G401 (cell line): Measurements from ENCODE around the gene COL27A1. TPM values are rescaled to one million over a fixed set of nuclear protein-coding genes. Genes with fewer than 3 reads are reported as not detected.
"Not testable (repeated sequence)": the region's sequence is repeated elsewhere in the genome, so short reads cannot be mapped to it uniquely, and the experiment has no call there.

ENCODE experiments used
- DNase-seq: peaks from one replicate; pipeline ENCODE4 v3.0.0-alpha.2; 2015; ENCODE audit warnings: low spot score
- in situ Hi-C: cut with HindIII; loops from 2 replicates; pipeline ENCODE4 v1.10.0; 2016; ENCODE audit warnings: low sequenced_read_pairs, mixed read lengths
- total RNA-seq: library from RNA; depleted of rRNA; stranded (reverse); fragments of >200 nt; shearing (Covaris generic); gene quantifications from 2 replicates; pipeline ENCODE4 v1.2.3, GENCODE V29; 2014

COL27A1 gene
- total RNA-seq, 1 experiment from 2014 or later: 2.8 TPM

DNA sequence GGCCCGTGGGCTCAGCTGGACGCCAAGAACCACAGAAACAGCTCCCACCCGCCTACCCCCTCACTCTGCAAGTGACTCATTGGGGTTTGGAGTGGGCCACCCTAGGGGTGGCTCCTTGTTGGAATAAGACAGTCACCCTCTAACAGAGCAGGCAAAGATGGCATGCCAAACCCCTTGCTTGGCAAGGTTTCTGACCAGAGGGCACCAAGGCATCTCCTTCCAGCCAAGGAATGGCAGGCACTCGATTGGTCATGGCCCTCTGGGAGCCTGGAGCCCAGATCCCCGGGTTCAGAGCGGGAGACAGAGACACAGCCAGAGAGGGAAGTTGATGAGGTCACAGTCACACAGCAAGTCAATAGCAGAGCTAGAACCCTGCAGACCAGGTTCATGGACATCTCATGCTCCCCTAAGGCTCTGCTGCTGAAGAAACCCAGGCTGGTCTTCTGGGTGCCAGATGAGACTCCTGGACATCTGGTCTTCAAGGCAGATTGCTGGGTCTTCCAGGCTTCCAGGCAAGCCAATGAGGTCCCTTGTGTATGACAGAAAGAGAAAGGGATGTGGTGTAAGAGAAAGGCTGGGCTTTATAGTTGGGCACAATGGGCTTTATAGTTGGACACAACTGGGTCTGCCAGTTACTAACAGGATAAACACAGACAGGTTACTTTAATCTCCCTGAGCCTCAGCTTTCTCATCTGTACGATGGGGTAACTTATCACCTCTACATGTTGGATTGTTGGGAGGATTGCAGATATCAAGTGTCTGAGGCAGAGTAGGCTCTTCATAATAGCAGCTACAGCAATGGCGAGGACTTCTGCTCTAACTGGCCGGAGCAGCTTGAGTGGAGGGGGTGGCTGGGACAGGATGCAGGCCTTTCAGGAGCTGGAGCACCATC lies 33.0 kb upstream of the COL27A1 start:
- in situ Hi-C loops: no loop called here
- no peak for DNase-seq

GRCh38 chr9:114123031-114123977 lies 32.0 kb upstream of the COL27A1 start:
- no peak for DNase-seq
- in situ Hi-C loops: no loop called here

- DNase-seq: no peak
- in situ Hi-C loops: no loop called here
These were observed 31.2 kb upstream of the COL27A1 start for GRCh38 chr9:114124138-114124537.

GRCh38 chr9:114124666-114125475 lies 30.5 kb upstream of the COL27A1 start:
- in situ Hi-C loops: no loop called here
- no peak for DNase-seq

GRCh38 chr9:114125476-114126013 lies 29.8 kb upstream of the COL27A1 start:
- no peak for DNase-seq
- in situ Hi-C loops: no loop called here

GRCh38 chr9:114126247-114127060 lies 28.9 kb upstream of the COL27A1 start:
- no peak for DNase-seq
- in situ Hi-C loops: no loop called here

DNA sequence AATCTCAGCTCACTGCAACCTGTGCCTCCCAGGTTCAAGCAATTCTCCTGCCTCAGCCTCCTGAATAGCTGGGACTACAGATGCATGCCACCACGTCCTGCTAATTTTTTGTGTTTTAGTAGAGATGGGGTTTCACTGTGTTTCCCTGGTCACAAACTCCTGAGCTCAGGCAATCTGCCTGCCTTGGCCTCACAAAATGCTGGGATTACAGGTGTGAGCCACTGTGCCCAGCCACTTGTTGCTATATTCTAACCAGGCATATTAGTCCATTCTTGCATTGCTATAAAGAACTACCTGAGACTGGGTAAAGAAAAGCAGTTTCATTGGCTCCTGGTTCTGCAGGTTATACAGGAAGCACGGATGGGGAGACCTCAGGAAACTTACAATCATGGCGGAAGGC lies 26.6 kb upstream of the COL27A1 start:
- in situ Hi-C loops: not testable (repeated sequence)

DNA sequence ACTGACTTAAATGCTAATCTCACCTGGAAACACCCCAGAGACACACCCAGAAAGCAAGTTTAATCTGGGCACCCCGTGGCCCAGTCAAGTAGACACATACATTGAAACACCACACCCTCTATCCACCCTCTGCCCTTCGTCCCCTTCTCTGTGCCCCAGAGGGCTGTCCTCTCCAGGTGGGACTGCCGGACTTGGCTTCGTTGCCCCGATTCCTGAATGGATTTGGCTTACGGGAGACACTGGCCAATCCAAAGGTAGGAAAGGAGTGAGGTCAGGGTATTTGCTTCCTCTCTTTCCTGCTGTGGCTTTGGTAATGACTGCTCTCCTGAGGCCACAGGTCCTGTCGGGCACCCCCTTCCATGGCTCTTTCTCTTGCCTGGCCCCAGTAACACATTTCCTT lies 25.2 kb upstream of the COL27A1 start:
- no peak for DNase-seq
- in situ Hi-C loops: no loop called here

More for the DNA sequence above, 26.6 kb upstream of the COL27A1 start:
- not testable (repeated sequence) for DNase-seq

DNA sequence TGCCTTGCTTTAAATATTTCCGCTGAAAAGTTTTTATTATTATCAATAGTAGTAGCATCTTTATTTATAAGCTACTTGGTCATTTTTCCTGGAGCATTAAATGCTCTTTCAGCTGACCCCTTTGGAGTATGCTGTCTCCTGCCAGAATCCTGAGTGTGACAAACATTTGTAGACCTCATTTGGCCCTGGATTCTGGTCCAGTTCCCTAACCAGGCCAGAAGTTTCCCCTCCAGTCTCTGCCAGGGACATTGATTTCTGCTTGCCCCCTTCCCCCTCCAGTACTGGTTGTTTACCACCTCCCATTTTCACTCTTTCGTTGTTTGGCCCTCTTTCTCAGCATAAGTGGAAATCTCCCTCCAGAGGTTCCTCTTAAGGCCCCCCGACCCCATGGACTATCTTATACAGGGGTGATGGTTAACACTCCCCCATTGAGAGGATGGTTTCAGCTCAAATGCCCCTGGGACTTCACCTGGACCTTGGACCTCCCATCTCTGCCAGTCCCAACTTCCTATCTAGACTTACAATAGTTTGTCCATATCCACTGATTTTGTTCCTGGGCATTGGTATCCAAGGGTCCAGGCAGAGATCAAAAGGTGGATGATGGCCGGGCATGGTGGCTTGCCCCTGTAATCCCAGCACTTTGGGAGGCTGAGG lies 24.6 kb upstream of the COL27A1 start:
- DNase-seq: no peak
- in situ Hi-C loops: no loop called here

DNA sequence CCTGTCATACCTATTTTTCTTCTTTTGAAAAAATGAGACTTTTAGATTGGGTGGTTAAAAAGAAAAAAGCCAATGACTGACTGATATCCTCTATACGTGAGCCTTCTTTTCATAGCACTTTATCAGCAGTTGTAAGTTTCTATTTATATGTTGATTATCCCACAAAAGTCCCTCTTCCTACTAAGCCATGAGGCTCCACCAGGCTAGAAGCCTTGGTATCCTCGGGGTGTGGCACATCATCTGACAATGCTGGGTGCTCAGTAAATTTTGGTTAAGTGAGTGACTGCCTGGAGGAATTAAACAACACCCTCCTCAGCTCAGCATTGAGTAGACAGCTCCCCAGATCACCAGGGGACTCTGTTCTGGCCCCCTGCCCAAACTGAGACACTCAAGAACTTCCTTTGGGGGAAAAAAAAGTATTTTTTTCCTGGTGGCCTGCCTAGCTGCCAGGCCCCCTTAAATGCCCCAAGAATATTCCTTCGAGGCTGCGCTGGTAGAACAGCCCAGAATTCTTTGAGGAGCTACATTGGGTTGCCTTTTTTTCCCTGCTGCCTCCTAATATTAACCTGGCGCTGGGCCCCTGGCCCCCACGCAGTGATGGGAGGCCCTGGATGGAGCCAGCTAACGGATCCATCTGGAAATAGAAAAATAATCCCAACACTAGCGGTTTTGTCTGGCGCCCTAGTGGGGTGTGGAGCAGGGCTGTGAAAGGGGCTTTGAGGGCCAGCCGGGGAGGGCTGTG lies 23.4 kb upstream of the COL27A1 start:
- in situ Hi-C loops: no loop called here
- DNase-seq: no peak

- in situ Hi-C loops: no loop called here
- no peak for DNase-seq
These were observed 22.8 kb upstream of the COL27A1 start for GRCh38 chr9:114132550-114132918.

GRCh38 chr9:114134827-114135396 lies 20.4 kb upstream of the COL27A1 start:
- no peak for DNase-seq
- in situ Hi-C loops: no loop called here

DNA sequence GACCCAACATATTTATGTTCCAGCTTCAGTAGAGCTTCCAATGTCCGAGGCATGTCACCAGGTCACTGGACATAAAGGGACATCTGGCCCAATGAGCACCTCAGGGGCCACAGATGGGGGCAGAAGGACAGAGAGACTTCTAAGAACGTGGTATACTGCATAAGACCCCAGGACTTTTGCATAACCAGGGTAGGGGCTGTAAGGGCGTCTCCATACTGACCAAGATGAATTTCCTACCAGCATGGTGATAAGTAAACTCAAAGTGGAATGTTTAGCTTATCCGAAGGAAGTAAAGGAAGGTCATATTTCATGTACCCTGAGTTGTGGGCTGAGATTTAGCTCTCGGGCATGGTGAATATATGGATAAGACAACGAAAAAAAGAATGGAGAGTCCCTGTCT lies 17.5 kb upstream of the COL27A1 start:
- in situ Hi-C loops: no loop called here
- DNase-seq: no peak

GRCh38 chr9:114138552-114138971 lies 16.8 kb upstream of the COL27A1 start:
- in situ Hi-C loops: no loop called here
- peak; percentile 60 for DNase-seq

DNA sequence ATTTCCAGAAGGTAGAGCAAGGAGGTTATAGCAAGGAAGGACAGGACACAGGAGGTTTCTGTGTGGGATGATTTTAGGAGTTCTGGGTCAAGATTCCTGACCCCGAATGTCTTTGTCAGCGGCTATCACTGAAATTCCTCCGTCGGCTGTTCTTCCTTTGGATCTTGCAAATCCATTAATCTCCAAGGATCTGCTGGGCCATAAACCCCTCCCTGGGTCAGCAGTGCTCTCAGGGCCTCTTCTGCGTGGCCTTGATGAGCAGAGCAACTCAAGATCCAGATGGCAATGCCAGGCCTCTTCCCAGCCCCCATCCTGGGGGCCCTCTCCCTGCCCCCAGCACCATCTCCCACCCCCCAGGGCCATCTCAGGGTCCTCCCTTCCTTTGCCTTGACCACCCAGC lies 16.3 kb upstream of the COL27A1 start:
- DNase-seq: no peak
- in situ Hi-C loops: no loop called here

DNA sequence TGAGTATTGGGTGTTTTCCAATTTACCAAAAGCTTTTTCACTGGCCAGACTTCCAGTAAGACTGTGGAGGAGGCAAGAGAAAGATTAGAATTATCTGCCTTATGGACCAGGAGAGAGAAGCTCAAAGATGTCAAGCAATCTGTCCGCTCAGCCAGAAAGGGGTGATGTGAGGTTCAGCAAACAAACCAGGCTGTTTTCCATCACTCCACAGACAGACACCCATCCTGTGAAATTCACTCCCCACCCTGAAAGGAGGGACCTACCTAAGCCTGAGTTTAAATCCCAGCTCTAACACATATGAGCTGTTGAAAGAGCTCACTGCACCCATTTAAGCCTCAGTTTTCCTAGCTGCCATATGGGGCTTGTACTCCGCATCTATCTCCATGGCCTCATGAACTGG lies 14.9 kb upstream of the COL27A1 start:
- in situ Hi-C loops: no loop called here
- DNase-seq: no peak

DNA sequence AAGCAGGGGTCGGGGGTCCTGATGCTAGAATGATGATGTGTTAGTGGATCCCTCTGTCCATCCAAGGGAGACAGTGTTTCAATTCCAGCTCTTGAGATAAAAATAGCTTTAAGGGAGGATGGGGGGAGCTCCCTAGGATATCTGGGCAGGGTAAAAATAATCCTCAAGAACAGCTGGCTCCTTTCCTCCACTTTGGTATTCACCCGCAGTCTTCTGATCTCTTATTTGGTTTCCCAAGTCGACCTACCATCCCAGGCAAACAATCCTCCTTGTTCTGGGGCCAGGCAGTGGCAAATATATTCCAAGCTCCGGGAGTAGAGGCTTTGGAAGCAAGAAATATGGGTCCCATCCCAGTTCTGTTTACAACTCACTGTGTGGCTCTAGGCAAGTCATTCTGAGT lies 14.5 kb upstream of the COL27A1 start:
- DNase-seq: no peak
- in situ Hi-C loops: no loop called here
